Endothelial cell of umbilical vein (primary cell): ENCODE measurements around the gene ITGA3. TPM values are rescaled to one million over a fixed set of nuclear protein-coding genes. Genes with fewer than 3 reads are reported as not detected.

Experiments
- BruUV-seq: library from RNA; stranded (reverse); fragments of 400-500 nt; replicated peaks from 2 replicates; lab custom pipeline; 2021; lab: Mats Ljungman, UMichigan
- CTCF ChIA-PET: fragments of 300-600, 350-600 bp; sonication (Branson Sonifier 250); formaldehyde crosslinking; loops from one replicate; lab custom pipeline; 2021; ENCODE audit warnings: antibody characterized with exemption, inconsistent platforms; lab: Charles Lee
- POLR2A ChIA-PET: fragments of 300-600, 350-600 bp; sonication (Branson Sonifier 250); formaldehyde crosslinking; loops from one replicate; lab custom pipeline; 2021; ENCODE audit warnings: antibody characterized with exemption, inconsistent platforms; lab: Charles Lee
- DNase-seq: peaks from one replicate; pipeline ENCODE4 v3.0.0-alpha.2; 2011; ENCODE audit warnings: low read depth, low spot score
- FAIRE-seq: peaks from 2 replicates; lab custom pipeline; 2011; peaks lifted over from hg19 to GRCh38; lab: Jason Lieb, UNC
- H2AFZ ChIP-seq: 2 replicates; pipeline ENCODE4 v1.6.0; 2012; ENCODE audit warnings: low read depth, low read length, control low read depth, inconsistent platforms
- H3K27ac ChIP-seq: 2 replicates; pipeline ENCODE4 v1.5.1; 2011; ENCODE audit warnings: low read depth, mild to moderate bottlenecking, control low read depth, low read length, moderate library complexity; ENCODE audit not compliant: insufficient read depth
- H3K27me3 ChIP-seq, 2 experiments: 2 replicates each; pipeline versions ENCODE4 v1.6.0 to v1.6.1; 2011; ENCODE audit warnings: low read length in 2 of 2, mixed read lengths in 1 of 2; ENCODE audit not compliant: control insufficient read depth in 2 of 2, insufficient read depth in 2 of 2
- H3K36me3 ChIP-seq, 2 experiments: 2 replicates in 1 of 2; 3 replicates in 1 of 2; pipeline ENCODE4 v1.5.1; 2011; ENCODE audit warnings: low read length in 2 of 2, mild to moderate bottlenecking in 1 of 2, moderate library complexity in 1 of 2; ENCODE audit not compliant: control insufficient read depth in 2 of 2, insufficient read depth in 2 of 2; ENCODE audit errors: extremely low read depth in 1 of 2
- H3K4me1 ChIP-seq: 3 replicates; pipeline ENCODE4 v1.5.1; 2011; ENCODE audit warnings: mild to moderate bottlenecking, low read length; ENCODE audit not compliant: control insufficient read depth, insufficient read depth; ENCODE audit errors: extremely low read depth
- H3K4me2 ChIP-seq: 2 replicates; pipeline ENCODE4 v1.6.1; 2011; ENCODE audit warnings: low read length, control low read depth, mixed read lengths; ENCODE audit not compliant: insufficient read depth
- H3K4me3 ChIP-seq, 3 experiments: fragments of 200-600 bp in 1 of 3; sonication (generic), shearing (Covaris generic) in 1 of 3; replicated peaks in 1 of 3; 2 replicates each; pipeline ENCODE4 v1.5.1; 2011 to 2016; ENCODE audit warnings: control low read depth in 3 of 3, low read length in 3 of 3, mild to moderate bottlenecking in 2 of 3, inconsistent platforms in 1 of 3, low read depth in 1 of 3, moderate library complexity in 1 of 3; ENCODE audit not compliant: insufficient read depth in 1 of 3
- H3K79me2 ChIP-seq: 2 replicates; pipeline ENCODE4 v1.6.0; 2012; ENCODE audit warnings: low read length, inconsistent platforms; ENCODE audit not compliant: control insufficient read depth, insufficient read depth
- H3K9ac ChIP-seq: replicated peaks from 2 replicates; pipeline ENCODE3; 2011; ENCODE audit warnings: low read length, control low read depth; ENCODE audit not compliant: insufficient read depth; ENCODE audit errors: extremely low read depth
- H3K9me1 ChIP-seq: replicated peaks from 3 replicates; pipeline ENCODE4 v1.6.0; 2011; ENCODE audit warnings: mild to moderate bottlenecking, low read length; ENCODE audit not compliant: control insufficient read depth, insufficient read depth; ENCODE audit errors: extremely low read depth
- H3K9me3 ChIP-seq: replicated peaks from 2 replicates; pipeline ENCODE4 v1.5.1; 2012; ENCODE audit warnings: low read length, inconsistent platforms; ENCODE audit not compliant: control insufficient read depth, insufficient read depth
- H4K20me1 ChIP-seq: replicated peaks from 2 replicates; pipeline ENCODE3; 2011; ENCODE audit warnings: mild to moderate bottlenecking, low read length; ENCODE audit not compliant: control insufficient read depth, insufficient read depth; ENCODE audit errors: extremely low read depth
- CTCF ChIP-seq, 2 donors: IDR thresholded peaks; 1 replicate in 1 of 2; 2 replicates in 1 of 2; pipeline ENCODE4 v1.5.1; 2011; ENCODE audit warnings: low read length in 2 of 2, mild to moderate bottlenecking in 2 of 2, moderate library complexity in 2 of 2, control low read depth in 1 of 2, inconsistent platforms in 1 of 2, low read depth in 1 of 2; ENCODE audit not compliant: insufficient read depth in 1 of 2; ENCODE audit errors: extremely low read depth in 1 of 2
- EZH2 ChIP-seq: IDR thresholded peaks from 2 replicates; pipeline ENCODE4 v1.6.1; 2012; ENCODE audit warnings: borderline replicate concordance, low read depth, mild to moderate bottlenecking, moderate library complexity, low read length, inconsistent platforms; ENCODE audit not compliant: severe bottlenecking
- FOS ChIP-seq: IDR thresholded peaks from 2 replicates; pipeline ENCODE4 v1.6.1; 2011; ENCODE audit warnings: mild to moderate bottlenecking, low read length, moderate library complexity, borderline replicate concordance; ENCODE audit not compliant: insufficient read depth
- GATA2 ChIP-seq: IDR thresholded peaks from 2 replicates; pipeline ENCODE4 v1.7.0; 2011; ENCODE audit warnings: low read depth, mild to moderate bottlenecking, moderate library complexity, mixed read lengths, low read length; ENCODE audit not compliant: insufficient read length, insufficient read depth
- JUN ChIP-seq: IDR thresholded peaks from 2 replicates; pipeline ENCODE4 v1.6.1; 2011; ENCODE audit warnings: borderline replicate concordance, low read depth; ENCODE audit not compliant: insufficient read length, insufficient read depth
- MAX ChIP-seq: IDR thresholded peaks from 2 replicates; pipeline ENCODE4 v1.6.1; 2011; ENCODE audit not compliant: insufficient read depth, insufficient read length
- MYC ChIP-seq: IDR thresholded peaks from one replicate; pipeline ENCODE4 v1.6.1; 2011; ENCODE audit warnings: mild to moderate bottlenecking, low read depth, low read length
- POLR2A ChIP-seq: IDR thresholded peaks from 2 replicates; pipeline ENCODE4 v1.6.1; 2012; ENCODE audit warnings: low read depth, mild to moderate bottlenecking, control low read depth, low read length
- POLR2AphosphoS5 ChIP-seq: IDR thresholded peaks from 2 replicates; pipeline ENCODE4 v1.6.1; 2012; ENCODE audit warnings: low read depth, mild to moderate bottlenecking, control low read depth, low read length, moderate library complexity; ENCODE audit not compliant: insufficient read depth
- dilution Hi-C: fragments of 300-500 bp; cut with MboI; formaldehyde crosslinking; loops from one replicate; pipeline ENCODE4 v1.15.0; 2019; ENCODE audit warnings: low sequenced_read_pairs; ENCODE audit not compliant: extremely low pct_ligation_motif_present
- intact Hi-C: fragments of 100-400 bp; cut with micrococcal nuclease; formaldehyde crosslinking; loops from one replicate; pipeline ENCODE4 v1.10.0; 2022
- polyA plus RNA-seq, 4 experiments: library from polyadenylated mRNA; depleted of rRNA in 3 of 4; stranded (reverse) in 3 of 4; unstranded in 1 of 4; fragments of >200 nt; gene quantifications; 2 replicates each; pipeline versions ENCODE4 v1.2.1 to v1.2.3, GENCODE V29; 2011 to 2012; ENCODE audit warnings: missing spikeins in 1 of 4
- total RNA-seq: library from RNA; stranded (reverse); gene quantifications from 2 replicates; pipeline ENCODE4 v1.2.3, GENCODE V29; 2021

The ITGA3 gene
- total and polyA plus RNA-seq, 2 donors (not counting 3 experiments of a cell fraction or from before 2014, with no cell fraction given) = 92.7 to 112 TPM

DNA sequence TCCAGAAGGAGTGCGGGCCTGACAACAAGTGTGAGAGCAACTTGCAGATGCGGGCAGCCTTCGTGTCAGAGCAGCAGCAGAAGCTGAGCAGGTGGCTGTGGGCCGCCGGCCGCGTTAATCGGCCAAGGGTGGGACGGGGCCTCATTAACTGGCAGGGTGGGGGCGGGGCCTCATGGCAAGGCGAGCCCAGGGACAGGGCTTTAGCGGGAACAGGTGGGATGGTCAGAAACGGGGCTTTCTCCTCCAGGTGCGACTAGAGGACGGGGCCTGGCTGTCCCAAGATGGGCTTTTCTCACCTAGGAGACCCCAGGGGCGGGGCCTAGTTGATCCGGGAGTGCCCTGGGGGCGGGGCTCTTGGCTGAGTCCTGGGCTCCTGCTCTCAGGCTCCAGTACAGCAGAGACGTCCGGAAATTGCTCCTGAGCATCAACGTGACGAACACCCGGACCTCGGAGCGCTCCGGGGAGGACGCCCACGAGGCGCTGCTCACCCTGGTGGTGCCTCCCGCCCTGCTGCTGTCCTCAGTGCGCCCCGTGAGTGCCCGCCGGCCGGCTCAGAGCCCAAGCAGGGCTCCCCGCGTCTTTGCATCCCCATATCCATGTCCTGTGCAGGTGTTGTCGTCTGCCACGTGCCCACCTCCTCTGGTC, 20.8 kb downstream of the ITGA3 start:
- FAIRE-seq (no peak), DNase-seq (no peak)
- H3K9me1 ChIP-seq = no peaks in the 10 kb centered on the region
- TF ChIP-seq POLR2A = no peak
- no peak for TF ChIP-seq JUN
- TF ChIP-seq GATA2 = no peak
- no peak for TF ChIP-seq EZH2
- TF ChIP-seq MYC = no peak
- no peak for TF ChIP-seq POLR2AphosphoS5
- no peak for TF ChIP-seq MAX
- TF ChIP-seq CTCF (IDR thresholded peaks at IDR 0.05; ENCODE audit: extremely low read depth in 1 of 2, insufficient read depth in 1 of 2, low read depth in 1 of 2, low read length in 2 of 2) = no peak
- no peak for TF ChIP-seq FOS
- no peaks in the 10 kb centered on the region for H3K27me3 ChIP-seq
- H3K27ac ChIP-seq = no peak overlapping the region
- H3K36me3 ChIP-seq = peaks cover 5 to 56% of the 10 kb centered on the region in 2 experiments
- no peak overlapping the region for H3K4me3 ChIP-seq
- CTCF ChIA-PET = interaction anchor here (5.7 to 7.8 kb wide), 2 partner anchors 16 to 49 kb away, joined by 44 to 84 read pairs; no protein-coding TSS in a partner anchor
- no peaks in the 10 kb centered on the region for H3K4me1 ChIP-seq
- intact Hi-C loops = no loop called here
- no peak overlapping the region for H2AFZ ChIP-seq
- no peaks in the 10 kb centered on the region for H4K20me1 ChIP-seq
- no peak overlapping the region for H3K9ac ChIP-seq
- dilution Hi-C loops = no loop called here
- no peaks in the 10 kb centered on the region for H3K79me2 ChIP-seq
- no peaks in the 10 kb centered on the region for H3K9me3 ChIP-seq
- POLR2A ChIA-PET = no interaction called here
- no TSS peak for BruUV-seq
- H3K4me2 ChIP-seq = no peak overlapping the region
